Heart left ventricle (tissue), 13 donors: ENCODE results near the gene ARHGAP15.

Experiments
- CTCF ChIP-seq, 12 donors: fragments of 200-600 bp; sonication (generic) in 4 of 12; IDR thresholded peaks; one replicate each; pipeline versions ENCODE4 v1.5.0 to v1.8.0; 2018 to 2022; ENCODE audit warnings: antibody characterized with exemption in 12 of 12, mild to moderate bottlenecking in 5 of 12
- POLR2A ChIP-seq, 2 donors: fragments of 450-650 bp; IDR thresholded peaks; one replicate each; pipeline ENCODE4 v1.6.1; 2017; ENCODE audit warnings: antibody characterized with exemption in 2 of 2, mild to moderate bottlenecking in 2 of 2, moderate library complexity in 2 of 2
- donor health status: ischemic (EF 13 %, LVEDD 7.1; RV severe dilation, severe dysfunction).
- donor health status: DM: no; HTN: yes; CAD: no.
- donor health status: DM: no; HTN: no; CAD: no.
- donor health status: ischemic (EF 25% LVEDD 6.9; RV normal size, moderate dysfunction).
- donor health status: ischemic (EF 25% LVEDD 5.7; RV mildly dilated, moderate dysfunction).
- donor health status: ischemic (EF 35%, LVEDD 5.7; RV mildly dilated, moderate dysfunction).
- donor health status: nonischemic (EF 11% LVEDD 7.7; RV severe dilation, severe dysfunction).
- donor health status: DM: yes; HTN: yes; CAD: no.
- donor health status: PGD.
- donor health status: ischemic (EF 29% LVEDD 5.4; RV normal size, mild dysfunction).
- donor health status: nonischemic (EF 23%, LVEDD 6.1; RV moderate dilation, normal function).

GRCh38 chr2:143762176-143762928 is 633.1 kb downstream of the ARHGAP15 start:
- no peak for TF ChIP-seq POLR2A (IDR thresholded peaks at IDR 0.05)
- TF ChIP-seq CTCF (IDR thresholded peaks at IDR 0.05) = no peak
